Transverse colon (tissue), 3 donors: ENCODE results near the gene RASGRP2.

ENCODE experiments used
- CTCF ChIP-seq, 5 experiments: fragments of 200-600 bp in 3 of 5; fragments of 450-650 bp in 2 of 5; sonication (generic) in 3 of 5; IDR thresholded peaks; 1 replicate in 2 of 5; 2 replicates in 3 of 5; pipeline ENCODE4 v1.5.1; 2016 to 2017; ENCODE audit warnings: antibody characterized with exemption in 5 of 5, inconsistent platforms in 3 of 5, mild to moderate bottlenecking in 2 of 5, moderate library complexity in 1 of 5
- EP300 ChIP-seq: sonication (generic); formaldehyde crosslinking; IDR thresholded peaks from one replicate; pipeline ENCODE4 v1.6.1; 2017; ENCODE audit warnings: antibody characterized with exemption, low read depth
- POLR2A ChIP-seq: fragments of 450-650 bp; IDR thresholded peaks from one replicate; pipeline ENCODE4 v1.6.1; 2016; ENCODE audit warnings: antibody characterized with exemption, mild to moderate bottlenecking, moderate library complexity

GRCh38 chr11:64789331-64790204, 45.6 kb upstream of the RASGRP2 start:
- no peak for TF ChIP-seq POLR2A
- no peak for TF ChIP-seq CTCF (IDR thresholded peaks at IDR 0.05)
- TF ChIP-seq EP300: no peak
